GM12864 (cell line): ENCODE data around the gene ZMIZ1.

Source experiments
- DNase-seq: peaks from one replicate; pipeline ENCODE4 v3.0.0-alpha.2; 2011; ENCODE audit warnings: low read depth
- H3K4me3 ChIP-seq: 2 replicates; pipeline ENCODE4 v1.5.1; 2011; ENCODE audit warnings: mild to moderate bottlenecking, low read depth, low read length, control low read depth
- CTCF ChIP-seq: IDR thresholded peaks from 2 replicates; pipeline ENCODE4 v1.5.1; 2011; ENCODE audit warnings: low read depth, mild to moderate bottlenecking, moderate library complexity, low read length, control low read depth, inconsistent platforms; ENCODE audit errors: missing control alignments

Gene ZMIZ1

DNA sequence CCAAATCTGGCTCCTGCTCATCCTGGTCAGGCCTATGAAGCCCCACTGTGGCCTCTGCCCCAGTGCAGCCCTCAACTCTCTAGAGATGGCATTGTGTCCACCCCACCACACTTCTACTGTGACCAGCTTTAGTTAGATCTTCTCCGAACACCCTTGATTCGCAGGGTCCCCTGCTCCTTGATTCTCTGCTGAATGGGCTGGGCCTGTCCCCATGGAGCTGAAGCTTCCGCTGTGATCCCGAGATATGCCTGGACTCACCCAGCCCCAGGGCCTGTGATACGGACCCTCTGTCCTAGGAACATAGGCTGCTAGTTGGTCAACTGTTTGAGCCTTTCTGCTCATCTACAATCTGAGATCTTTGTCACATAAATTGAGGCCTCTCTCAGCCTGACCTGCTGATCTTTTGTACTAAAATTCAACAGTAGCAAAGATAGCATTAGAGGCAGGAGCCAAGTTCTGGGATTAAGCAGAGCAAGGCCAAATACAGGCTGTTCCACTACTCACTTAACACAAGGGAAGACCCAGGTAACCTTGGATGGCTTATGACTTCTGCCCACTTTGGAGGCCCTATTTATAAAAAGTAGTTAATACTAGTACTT is 272.0 kb downstream of the ZMIZ1 start:
- no peak for DNase-seq
- H3K4me3 ChIP-seq = no peak overlapping the region
- TF ChIP-seq CTCF = no peak

DNA sequence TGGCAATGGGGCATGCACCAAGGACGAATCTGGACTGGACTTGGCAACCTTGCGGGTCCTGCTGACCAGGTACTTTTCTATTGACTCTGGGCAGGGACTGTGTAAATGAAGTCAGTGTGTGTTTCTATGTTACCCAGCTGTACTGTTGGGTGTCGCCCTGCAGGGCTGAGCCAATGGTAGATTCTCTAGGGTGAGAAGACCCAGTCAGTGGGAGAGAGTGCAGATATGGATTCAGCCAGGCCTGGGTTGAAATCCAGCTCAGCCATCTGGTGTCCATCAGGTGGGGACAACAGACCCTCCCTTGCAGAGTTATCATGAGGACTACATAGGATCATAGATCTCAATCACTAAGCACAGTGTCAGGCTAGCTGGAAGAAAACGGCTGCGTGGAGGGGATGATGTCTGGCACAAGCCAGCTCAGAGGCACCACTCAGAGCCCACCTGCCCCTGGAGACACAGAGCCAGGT is 273.6 kb downstream of the ZMIZ1 start:
- H3K4me3 ChIP-seq = no peak overlapping the region
- no peak for DNase-seq
- TF ChIP-seq CTCF = no peak

DNA sequence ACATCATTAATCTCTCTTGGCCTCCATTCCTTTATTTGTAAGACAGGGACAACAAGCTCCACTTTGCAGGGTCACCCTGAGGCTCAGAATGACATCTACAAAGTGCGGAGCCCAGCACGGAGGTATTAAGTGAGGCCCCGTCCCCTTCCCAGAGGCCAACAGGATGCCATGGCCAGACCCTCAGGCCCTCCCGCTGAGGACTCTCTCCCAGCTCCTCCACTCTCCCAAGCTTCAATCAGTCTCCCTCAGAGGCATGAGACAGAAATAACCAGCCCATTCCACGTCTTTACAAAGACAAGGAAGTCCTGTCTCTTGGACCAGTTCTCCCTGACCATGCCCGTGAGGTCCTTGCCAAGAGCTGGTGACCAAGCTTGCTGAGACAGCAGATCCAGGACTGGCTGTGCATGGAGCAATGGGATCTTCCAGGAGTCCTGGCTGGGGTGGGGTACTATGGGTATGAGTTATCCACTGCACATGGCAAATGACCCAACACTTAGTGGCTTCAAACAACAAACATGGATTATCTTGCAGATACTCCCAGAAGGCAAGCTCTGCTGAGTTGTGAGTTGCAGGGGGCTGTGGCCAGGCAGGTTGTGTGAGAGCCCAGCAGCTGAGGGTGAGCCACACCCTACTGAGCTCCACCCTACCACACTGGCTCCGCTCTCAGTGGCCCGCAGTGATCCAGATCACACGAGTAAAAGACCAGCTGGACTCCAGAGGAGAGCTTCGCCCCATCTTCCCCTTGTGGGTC is 274.2 kb downstream of the ZMIZ1 start:
- DNase-seq = no peak
- H3K4me3 ChIP-seq = no peak overlapping the region
- no peak for TF ChIP-seq CTCF

DNA sequence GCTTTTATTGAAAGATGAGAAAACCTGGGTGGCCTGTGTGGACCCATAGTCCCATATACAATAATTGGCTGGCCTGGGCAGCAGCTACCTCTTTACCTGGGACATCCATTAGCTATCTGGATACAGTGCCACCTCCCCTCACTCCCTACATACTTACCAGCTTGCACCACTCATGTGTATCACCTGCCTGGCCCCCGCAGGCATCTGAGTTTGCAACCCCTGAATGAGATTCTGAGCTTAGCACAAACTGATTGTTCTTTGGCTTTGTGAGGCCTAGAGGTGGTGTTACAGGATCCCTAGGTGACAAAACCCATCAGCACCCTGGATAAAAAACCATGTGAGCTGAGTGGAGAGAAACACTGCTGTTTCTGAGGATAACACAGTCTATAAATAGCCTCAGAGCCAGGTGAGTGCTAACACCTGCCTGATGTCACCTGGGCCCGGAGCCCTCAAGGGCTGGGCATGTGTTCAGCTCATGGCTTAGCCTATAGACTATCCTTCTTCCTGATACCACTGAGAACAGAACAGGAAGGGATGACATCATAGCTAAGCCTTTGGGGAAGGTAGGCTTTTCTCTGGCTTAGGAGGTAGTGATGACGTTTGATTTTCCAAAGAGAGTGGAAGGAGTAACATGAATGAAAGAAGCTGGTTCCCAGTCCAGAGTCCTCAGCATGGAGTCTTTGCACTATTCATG is 275.9 kb downstream of the ZMIZ1 start:
- no peak for TF ChIP-seq CTCF

GRCh38 chr10:79345241-79346011 is 276.7 kb downstream of the ZMIZ1 start:
- no peak for DNase-seq
- no peak for TF ChIP-seq CTCF
- H3K4me3 ChIP-seq = no peak overlapping the region

More for the DNA sequence above, 275.9 kb downstream of the ZMIZ1 start:
- H3K4me3 ChIP-seq = no peak overlapping the region
- DNase-seq = no peak

DNA sequence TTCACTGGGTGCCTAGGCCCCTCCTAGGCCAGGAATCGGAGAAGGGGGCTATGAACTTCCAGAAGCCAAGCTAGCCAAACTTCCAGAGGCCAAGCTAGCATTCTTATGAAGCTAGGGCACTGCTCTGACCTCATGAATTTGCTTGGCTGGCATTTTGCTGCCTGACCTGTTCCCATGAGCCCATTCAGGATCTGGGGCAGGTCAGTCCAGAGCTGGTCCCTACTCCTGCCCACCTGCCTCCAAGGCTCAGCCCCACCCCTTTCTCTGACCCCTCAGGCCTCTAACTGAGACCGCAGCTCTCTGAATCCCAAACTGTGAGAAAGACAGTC is 277.2 kb downstream of the ZMIZ1 start:
- H3K4me3 ChIP-seq = no peak overlapping the region
- no peak for DNase-seq
- TF ChIP-seq CTCF = no peak
